OCI-LY7 (cell line): Measurements from ENCODE around the gene NCAM1. TPM values are rescaled to one million over a fixed set of nuclear protein-coding genes. Genes with fewer than 3 reads are reported as not detected.

Experiments
- BruUV-seq: library from RNA; stranded (reverse); fragments of 400-500 nt; replicated peaks from 2 replicates; lab custom pipeline; 2021; lab: Mats Ljungman, UMichigan
- CTCF ChIA-PET: fragments of 300-600 bp; sonication (Branson Sonifier 250); formaldehyde crosslinking; loops from one replicate; lab custom pipeline; 2022; ENCODE audit warnings: antibody characterized with exemption; ENCODE audit not compliant: unreplicated experiment; lab: Charles Lee
- POLR2A ChIA-PET: fragments of 300-600 bp; sonication (Branson Sonifier 250); formaldehyde crosslinking; loops from one replicate; lab custom pipeline; 2022; ENCODE audit warnings: antibody characterized with exemption; lab: Charles Lee
- DNase-seq: peaks from one replicate; pipeline ENCODE4 v3.0.0-alpha.2; 2015; ENCODE audit warnings: low spot score
- H2AFZ ChIP-seq: fragments of 200-600 bp; sonication (generic), shearing (Covaris generic); 2 replicates; pipeline ENCODE4 v1.6.1; 2014; ENCODE audit warnings: mild to moderate bottlenecking, antibody characterized with exemption, low read length, moderate library complexity
- H3K27ac ChIP-seq: fragments of 200-600 bp; sonication (generic); 2 replicates; pipeline ENCODE4 v1.5.1; 2014; ENCODE audit warnings: mixed run types, low read depth, mild to moderate bottlenecking, moderate library complexity, low read length, inconsistent platforms; ENCODE audit not compliant: poor library complexity, severe bottlenecking
- H3K36me3 ChIP-seq: fragments of 200-600 bp; sonication (generic); 2 replicates; pipeline ENCODE4 v1.6.1; 2014; ENCODE audit warnings: mild to moderate bottlenecking, antibody characterized with exemption, low read length, moderate library complexity, mixed read lengths; ENCODE audit not compliant: insufficient read depth
- H3K4me1 ChIP-seq: fragments of 200-600 bp; sonication (generic); 2 replicates; pipeline ENCODE4 v1.5.1; 2014; ENCODE audit warnings: mild to moderate bottlenecking, low read length; ENCODE audit not compliant: insufficient read depth, poor library complexity, severe bottlenecking
- H3K4me2 ChIP-seq: fragments of 200-600 bp; sonication (generic); 2 replicates; pipeline ENCODE4 v1.6.1; 2014; ENCODE audit warnings: mild to moderate bottlenecking, low read length
- H3K4me3 ChIP-seq: fragments of 200-600 bp; sonication (generic); 2 replicates; pipeline ENCODE4 v1.5.1; 2014; ENCODE audit warnings: mild to moderate bottlenecking, low read depth, low read length; ENCODE audit not compliant: poor library complexity, severe bottlenecking
- H3K79me2 ChIP-seq: fragments of 200-600 bp; sonication (generic); 2 replicates; pipeline ENCODE4 v1.6.1; 2016; ENCODE audit warnings: low read depth, mild to moderate bottlenecking, low read length, moderate library complexity, mixed read lengths; ENCODE audit not compliant: insufficient read depth
- H3K9me2 ChIP-seq: fragments of 200-600 bp; sonication (generic); 2 replicates; pipeline ENCODE4 v1.6.1; 2016; ENCODE audit warnings: mild to moderate bottlenecking, low read length, mixed read lengths; ENCODE audit not compliant: insufficient read depth
- H3K9me3 ChIP-seq: fragments of 200-600 bp; sonication (generic); 2 replicates; pipeline ENCODE4 v1.6.1; 2014; ENCODE audit warnings: mild to moderate bottlenecking, mixed run types, low read length, mixed read lengths
- H4K20me1 ChIP-seq: fragments of 200-600 bp; sonication (generic); 2 replicates; pipeline ENCODE4 v1.6.1; 2014; ENCODE audit warnings: mild to moderate bottlenecking, antibody characterized with exemption, low read length, moderate library complexity, mixed read lengths; ENCODE audit not compliant: insufficient read depth
- CTCF ChIP-seq: fragments of 200-600 bp; sonication (generic); conservative IDR thresholded peaks from 2 replicates; pipeline ENCODE4 v1.5.1; 2014; ENCODE audit warnings: mild to moderate bottlenecking, antibody characterized with exemption, low read length, moderate library complexity, mixed read lengths
- EZH2phosphoT487 ChIP-seq: fragments of 200-600 bp; sonication (generic); IDR thresholded peaks from 2 replicates; pipeline ENCODE4 v1.6.1; 2018; ENCODE audit warnings: low read depth, borderline replicate concordance, mild to moderate bottlenecking, mixed run types, antibody characterized with exemption, low read length, moderate library complexity, mixed read lengths
- intact Hi-C: fragments of 100-400 bp; cut with micrococcal nuclease; formaldehyde crosslinking; loops from one replicate; pipeline ENCODE4 v1.10.0; 2022; ENCODE audit not compliant: unreplicated experiment
- total RNA-seq, 2 experiments: library from RNA; depleted of rRNA in 1 of 2; stranded (reverse); fragments of >200 nt in 1 of 2; shearing (Covaris generic) in 1 of 2; gene quantifications; 2 replicates each; pipeline ENCODE4 v1.2.3, GENCODE V29; 2014 to 2022

Gene NCAM1
- total RNA-seq, 2 experiments from 2014 or later: not detected

GRCh38 chr11:113237261-113237660 is 276.0 kb downstream of the NCAM1 start:
- ChIA-PET CTCF (no interaction called here), POLR2A (no interaction called here)
- intact Hi-C loops: no loop called here
- H3K4me2 ChIP-seq: no peak overlapping the region
- no peaks in the 10 kb centered on the region for H3K4me1 ChIP-seq
- TF ChIP-seq EZH2phosphoT487 (no peak), CTCF (no peak)
- H3K9me3 ChIP-seq: no peaks in the 10 kb centered on the region
- H3K27ac ChIP-seq: no peak overlapping the region
- no peak overlapping the region for H2AFZ ChIP-seq
- no peaks in the 10 kb centered on the region for H4K20me1 ChIP-seq
- no TSS peak for BruUV-seq
- no peak overlapping the region for H3K4me3 ChIP-seq
- H3K79me2 ChIP-seq: no peaks in the 10 kb centered on the region
- H3K36me3 ChIP-seq: no peaks in the 10 kb centered on the region
- no peak for DNase-seq
- H3K9me2 ChIP-seq: no peaks in the 10 kb centered on the region

DNA sequence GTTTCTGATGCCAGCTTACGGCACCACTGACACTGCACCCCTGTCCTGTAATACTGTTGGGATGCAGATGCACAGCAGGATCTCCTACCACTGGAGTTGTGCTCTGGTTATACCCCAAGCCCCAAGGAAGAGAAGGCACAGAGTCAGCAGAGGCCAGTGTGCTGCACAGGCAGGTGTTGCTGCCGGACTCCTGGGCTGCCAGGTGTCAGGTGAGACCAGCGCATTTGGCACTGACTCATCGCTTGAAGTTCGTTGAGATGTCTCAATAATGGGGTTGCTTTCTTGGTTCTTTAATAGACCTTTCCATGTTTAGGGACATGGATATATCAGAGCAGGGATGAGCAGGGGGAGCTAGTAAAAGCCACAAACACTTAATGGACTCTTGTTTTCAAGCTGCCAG is 277.5 kb downstream of the NCAM1 start:
- no peak overlapping the region for H3K27ac ChIP-seq
- no peaks in the 10 kb centered on the region for H3K9me3 ChIP-seq
- H3K4me1 ChIP-seq: no peaks in the 10 kb centered on the region
- no peak overlapping the region for H3K4me3 ChIP-seq
- no peak for TF ChIP-seq EZH2phosphoT487
- TF ChIP-seq CTCF: no peak
- H2AFZ ChIP-seq: no peak overlapping the region
- H3K79me2 ChIP-seq: no peaks in the 10 kb centered on the region
- no peaks in the 10 kb centered on the region for H3K36me3 ChIP-seq
- BruUV-seq: no TSS peak
- H3K4me2 ChIP-seq: no peak overlapping the region
- DNase-seq: no peak
- ChIA-PET POLR2A (interaction anchor here (0.7 kb wide), 1 partner anchor 367 kb away, joined by 3 read pairs; no protein-coding TSS in a partner anchor), CTCF (no interaction called here)
- no peaks in the 10 kb centered on the region for H3K9me2 ChIP-seq
- intact Hi-C loops: no loop called here
- no peaks in the 10 kb centered on the region for H4K20me1 ChIP-seq

DNA sequence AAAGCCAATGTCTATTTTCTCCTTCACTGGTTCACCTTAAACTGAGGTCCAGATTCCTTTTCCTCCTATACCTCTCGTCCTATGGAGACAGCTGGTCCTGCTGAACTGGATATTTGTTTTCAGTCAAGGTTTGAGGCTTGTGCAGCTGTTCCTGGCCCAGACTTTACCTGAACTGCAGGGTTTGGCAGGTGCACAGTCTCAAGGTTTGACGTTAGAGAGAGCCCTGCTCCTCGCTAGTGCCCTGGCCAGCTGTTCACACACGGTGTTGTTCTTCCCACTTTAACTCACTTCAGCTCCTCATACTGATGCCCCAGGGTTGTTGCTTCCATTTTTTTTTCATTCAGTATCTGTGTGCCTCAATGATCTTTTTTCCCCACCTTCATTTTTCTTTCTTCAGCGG is 279.2 kb downstream of the NCAM1 start:
- Histone ChIP-seq H3K27ac (no peak overlapping the region), H3K36me3 (no peaks in the 10 kb centered on the region), H3K9me2 (no peaks in the 10 kb centered on the region), H3K4me3 (no peak overlapping the region), H2AFZ (no peak overlapping the region), H3K4me2 (no peak overlapping the region), H4K20me1 (no peaks in the 10 kb centered on the region), H3K79me2 (no peaks in the 10 kb centered on the region), H3K4me1 (no peaks in the 10 kb centered on the region), H3K9me3 (no peaks in the 10 kb centered on the region)
- ChIA-PET CTCF (no interaction called here), POLR2A (interaction anchor here (0.6 kb wide), 1 partner anchor 82 kb away, joined by 6 read pairs; no protein-coding TSS in a partner anchor)
- BruUV-seq: no TSS peak
- no peak for DNase-seq
- no peak for TF ChIP-seq CTCF
- no peak for TF ChIP-seq EZH2phosphoT487
- intact Hi-C loops: no loop called here
